H9 (cell line): Measurements from ENCODE around the gene TMC2. TPM values are rescaled to one million over a fixed set of nuclear protein-coding genes. Genes with fewer than 3 reads are reported as not detected.

ENCODE experiments used
- DNase-seq: peaks from one replicate; pipeline ENCODE4 v3.0.0-alpha.2; 2017
- H2AFZ ChIP-seq: one replicate; pipeline ENCODE4 v1.6.1; 2013; ENCODE audit warnings: mild to moderate bottlenecking, low read length, control low read depth, moderate library complexity
- H2AK5ac ChIP-seq: 2 replicates; pipeline ENCODE4 v1.6.1; 2013; ENCODE audit warnings: low read length, control low read depth, mixed read lengths; ENCODE audit not compliant: insufficient read length
- H2BK120ac ChIP-seq: one replicate; pipeline ENCODE4 v1.6.1; 2013; ENCODE audit warnings: low read depth, mild to moderate bottlenecking, low read length, control low read depth, inconsistent platforms; ENCODE audit not compliant: poor library complexity, severe bottlenecking
- H2BK12ac ChIP-seq: 2 replicates; pipeline ENCODE4 v1.6.1; 2013; ENCODE audit warnings: low read length, control low read depth, mixed read lengths, low read depth; ENCODE audit not compliant: insufficient read length
- H2BK15ac ChIP-seq: 2 replicates; pipeline ENCODE4 v1.6.1; 2013; ENCODE audit warnings: low read depth, low read length, control low read depth
- H2BK20ac ChIP-seq: one replicate; pipeline ENCODE4 v1.6.1; 2013; ENCODE audit warnings: low read depth, mild to moderate bottlenecking, low read length, control low read depth, inconsistent platforms; ENCODE audit not compliant: poor library complexity, severe bottlenecking
- H2BK5ac ChIP-seq: 2 replicates; pipeline ENCODE4 v1.6.1; 2013; ENCODE audit warnings: low read length, control low read depth, mixed read lengths; ENCODE audit not compliant: insufficient read length
- H3K14ac ChIP-seq: 2 replicates; pipeline ENCODE4 v1.6.1; 2013; ENCODE audit warnings: low read length, control low read depth; ENCODE audit not compliant: insufficient read depth
- H3K18ac ChIP-seq: 2 replicates; pipeline ENCODE4 v1.6.1; 2013; ENCODE audit warnings: low read depth, mild to moderate bottlenecking, mixed read lengths, low read length, control low read depth; ENCODE audit not compliant: insufficient read length
- H3K23ac ChIP-seq: 2 replicates; pipeline ENCODE4 v1.6.1; 2013; ENCODE audit warnings: low read length, control low read depth, mixed read lengths, low read depth; ENCODE audit not compliant: insufficient read length
- H3K23me2 ChIP-seq: 2 replicates; pipeline ENCODE4 v1.6.1; 2013; ENCODE audit warnings: low read depth, mild to moderate bottlenecking, mixed read lengths, low read length, control low read depth; ENCODE audit not compliant: insufficient read length, poor library complexity, severe bottlenecking
- H3K27ac ChIP-seq: 2 replicates; pipeline ENCODE4 v1.5.1; 2013; ENCODE audit warnings: low read length, control low read depth, mixed read lengths, low read depth; ENCODE audit not compliant: insufficient read length
- H3K27me3 ChIP-seq: 2 replicates; pipeline ENCODE4 v1.6.1; 2013; ENCODE audit warnings: low read length, control low read depth, inconsistent platforms; ENCODE audit not compliant: insufficient read depth
- H3K4ac ChIP-seq: 2 replicates; pipeline ENCODE4 v1.6.1; 2013; ENCODE audit warnings: low read depth, mild to moderate bottlenecking, control low read depth, inconsistent platforms, low read length, moderate library complexity
- H3K4me1 ChIP-seq: 2 replicates; pipeline ENCODE4 v1.6.1; 2013; ENCODE audit warnings: low read length, control low read depth, inconsistent platforms; ENCODE audit not compliant: insufficient read depth
- H3K4me2 ChIP-seq: 2 replicates; pipeline ENCODE4 v1.6.1; 2013; ENCODE audit warnings: low read length, control low read depth, mixed read lengths; ENCODE audit not compliant: insufficient read length, insufficient read depth
- H3K56ac ChIP-seq: 2 replicates; pipeline ENCODE4 v1.6.1; 2013; ENCODE audit warnings: low read depth, mild to moderate bottlenecking, mixed read lengths, low read length, control low read depth; ENCODE audit not compliant: insufficient read length
- H3K79me1 ChIP-seq: 2 replicates; pipeline ENCODE4 v1.6.1; 2013; ENCODE audit warnings: low read depth, mild to moderate bottlenecking, moderate library complexity, low read length, control low read depth, inconsistent platforms; ENCODE audit not compliant: insufficient read depth, poor library complexity, severe bottlenecking
- H3K79me2 ChIP-seq: 2 replicates; pipeline ENCODE4 v1.6.1; 2013; ENCODE audit warnings: low read length, control low read depth, inconsistent platforms; ENCODE audit not compliant: insufficient read depth
- H3K9ac ChIP-seq: 2 replicates; pipeline ENCODE4 v1.6.1; 2013; ENCODE audit warnings: low read length, control low read depth, mixed read lengths; ENCODE audit not compliant: insufficient read length; ENCODE audit errors: extremely low read depth
- H3K9me3 ChIP-seq: one replicate; pipeline ENCODE4 v1.6.1; 2013; ENCODE audit warnings: low read depth, low read length, inconsistent platforms; ENCODE audit not compliant: control insufficient read depth
- H3T11ph ChIP-seq: one replicate; pipeline ENCODE4 v1.6.1; 2013; ENCODE audit warnings: mild to moderate bottlenecking, low read length, control low read depth, inconsistent platforms
- H4K20me1 ChIP-seq: one replicate; pipeline ENCODE4 v1.6.1; 2013; ENCODE audit not compliant: control insufficient read depth, insufficient read length, insufficient read depth
- H4K5ac ChIP-seq: 2 replicates; pipeline ENCODE4 v1.6.1; 2013; ENCODE audit warnings: low read depth, mild to moderate bottlenecking, mixed read lengths, low read length, control low read depth; ENCODE audit not compliant: insufficient read length
- H4K8ac ChIP-seq: replicated peaks from 2 replicates; pipeline ENCODE4 v1.6.1; 2013; ENCODE audit warnings: low read length, control low read depth, mixed read lengths, low read depth; ENCODE audit not compliant: insufficient read length
- H4K91ac ChIP-seq: 2 replicates; pipeline ENCODE4 v1.6.1; 2013; ENCODE audit warnings: low read depth, mild to moderate bottlenecking, moderate library complexity, mixed read lengths, low read length, control low read depth; ENCODE audit not compliant: insufficient read length
- H3K27ac Mint-ChIP-seq, 3 experiments: 2 replicates in 2 of 3; 3 replicates in 1 of 3; pipeline ENCODE4 v1.8.0; 2020 to 2021; ENCODE audit warnings: mixed read lengths in 3 of 3, mild to moderate bottlenecking in 1 of 3, moderate library complexity in 1 of 3
- H3K27me3 Mint-ChIP-seq: 2 replicates; pipeline ENCODE4 v1.8.0; 2021; ENCODE audit warnings: low read depth, mild to moderate bottlenecking, moderate library complexity, mixed read lengths
- H3K36me3 Mint-ChIP-seq, 3 experiments: 2 replicates in 2 of 3; 3 replicates in 1 of 3; pipeline ENCODE4 v1.8.0; 2020 to 2021; ENCODE audit warnings: low read depth in 3 of 3, mixed read lengths in 3 of 3; ENCODE audit not compliant: insufficient read depth in 1 of 3
- H3K4me1 Mint-ChIP-seq, 2 experiments: 2 replicates each; pipeline ENCODE4 v1.8.0; 2020; ENCODE audit warnings: mixed read lengths in 2 of 2
- H3K4me3 Mint-ChIP-seq, 2 experiments: 2 replicates in 1 of 2; 3 replicates in 1 of 2; pipeline ENCODE4 v1.8.0; 2020 to 2021; ENCODE audit warnings: mild to moderate bottlenecking in 2 of 2, mixed read lengths in 2 of 2, moderate library complexity in 1 of 2
- H3K9me3 Mint-ChIP-seq, 2 experiments: 2 replicates in 1 of 2; 3 replicates in 1 of 2; pipeline ENCODE4 v1.8.0; 2020; ENCODE audit warnings: mild to moderate bottlenecking in 2 of 2, mixed read lengths in 2 of 2, moderate library complexity in 1 of 2
- WGBS: extraction: QIAGEN DNeasy Blood & Tissue Kit; methylation state at CpG from one replicate; pipeline ENCODE4 v1.1.7; 2013; ENCODE audit warnings: missing lambda C conversion rate, low lambda C conversion rate, mixed read lengths; ENCODE audit not compliant: insufficient read length; ENCODE audit errors: extremely low coverage; 5-methylcytosine and 5-hydroxymethylcytosine counted together
- total RNA-seq: library from RNA; stranded (reverse); gene quantifications from 2 replicates; pipeline ENCODE4 v1.2.1, GENCODE V29; 2021
- TF ChIP-seq, protein P1 (sequence below): fragments of 200-600 bp; sonication (generic); conservative IDR thresholded peaks from 3 replicates; pipeline ENCODE4 v1.8.0; 2021; ENCODE audit warnings: antibody characterized with exemption, mild to moderate bottlenecking

The TMC2 gene
- total RNA-seq, 1 experiment from 2014 or later = not detected

DNA sequence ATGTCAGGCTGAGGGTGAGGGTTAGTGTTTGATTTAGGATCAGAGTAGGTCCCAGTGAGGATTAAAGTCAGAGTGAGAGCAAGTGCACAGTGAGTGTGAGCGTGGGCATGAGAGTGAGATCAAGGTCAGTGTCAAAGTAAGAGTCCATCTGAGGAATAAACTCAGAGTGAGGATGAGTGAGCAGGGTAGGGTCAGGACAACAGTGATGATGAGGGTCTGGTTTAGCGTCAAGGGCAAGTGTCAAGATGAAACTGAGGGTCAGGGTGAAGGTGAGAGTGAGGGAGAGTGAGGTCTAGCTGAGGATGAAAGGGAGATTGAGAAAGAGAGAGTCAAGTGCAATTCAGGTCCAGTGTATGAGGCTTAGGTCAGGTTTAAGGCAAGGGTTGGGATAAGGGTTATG lies 20.0 kb upstream of the TMC2 start:
- TF ChIP-seq, protein P1, sequence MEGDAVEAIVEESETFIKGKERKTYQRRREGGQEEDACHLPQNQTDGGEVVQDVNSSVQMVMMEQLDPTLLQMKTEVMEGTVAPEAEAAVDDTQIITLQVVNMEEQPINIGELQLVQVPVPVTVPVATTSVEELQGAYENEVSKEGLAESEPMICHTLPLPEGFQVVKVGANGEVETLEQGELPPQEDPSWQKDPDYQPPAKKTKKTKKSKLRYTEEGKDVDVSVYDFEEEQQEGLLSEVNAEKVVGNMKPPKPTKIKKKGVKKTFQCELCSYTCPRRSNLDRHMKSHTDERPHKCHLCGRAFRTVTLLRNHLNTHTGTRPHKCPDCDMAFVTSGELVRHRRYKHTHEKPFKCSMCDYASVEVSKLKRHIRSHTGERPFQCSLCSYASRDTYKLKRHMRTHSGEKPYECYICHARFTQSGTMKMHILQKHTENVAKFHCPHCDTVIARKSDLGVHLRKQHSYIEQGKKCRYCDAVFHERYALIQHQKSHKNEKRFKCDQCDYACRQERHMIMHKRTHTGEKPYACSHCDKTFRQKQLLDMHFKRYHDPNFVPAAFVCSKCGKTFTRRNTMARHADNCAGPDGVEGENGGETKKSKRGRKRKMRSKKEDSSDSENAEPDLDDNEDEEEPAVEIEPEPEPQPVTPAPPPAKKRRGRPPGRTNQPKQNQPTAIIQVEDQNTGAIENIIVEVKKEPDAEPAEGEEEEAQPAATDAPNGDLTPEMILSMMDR = no peak
- no peaks in the 10 kb centered on the region; a peak in 1 of 5 replicates for H3K9me3 Mint-ChIP-seq
- WGBS = no CpG with 5 or more reads among the region's 2 CpGs

More for the DNA sequence above, 20.0 kb upstream of the TMC2 start:
- H2AFZ ChIP-seq = no peak overlapping the region
- H3K14ac ChIP-seq = no peak overlapping the region
- H3K4ac ChIP-seq = no peak overlapping the region
- no peaks in the 10 kb centered on the region for H3K79me2 ChIP-seq
- no peak overlapping the region for H3K27ac ChIP-seq
- H2BK120ac ChIP-seq = no peak overlapping the region
- no peak overlapping the region for H3K27ac Mint-ChIP-seq
- H3K79me1 ChIP-seq = no peaks in the 10 kb centered on the region
- H3K36me3 Mint-ChIP-seq = no peaks in the 10 kb centered on the region; a peak in 1 of 7 replicates
- peak overlapping the region; percentile 38 for H4K8ac ChIP-seq
- H3K9me3 ChIP-seq = no peaks in the 10 kb centered on the region
- H3K4me2 ChIP-seq = no peak overlapping the region
- no peaks in the 10 kb centered on the region for H3K4me1 Mint-ChIP-seq
- H2AK5ac ChIP-seq = no peak overlapping the region
- H3T11ph ChIP-seq = no peak overlapping the region
- DNase-seq = no peak
- peaks cover 41% of the 10 kb centered on the region for H3K27me3 Mint-ChIP-seq
- H3K23ac ChIP-seq = peak overlapping the region; percentile 77
- H3K4me1 ChIP-seq = no peaks in the 10 kb centered on the region
- no peak overlapping the region for H3K18ac ChIP-seq
- no peak overlapping the region for H3K4me3 Mint-ChIP-seq
- H2BK5ac ChIP-seq = no peak overlapping the region
- no peak overlapping the region for H2BK15ac ChIP-seq
- no peak overlapping the region for H4K91ac ChIP-seq
- no peaks in the 10 kb centered on the region for H3K23me2 ChIP-seq
- no peaks in the 10 kb centered on the region for H4K20me1 ChIP-seq
- peaks cover 48% of the 10 kb centered on the region for H3K27me3 ChIP-seq
- H2BK12ac ChIP-seq = no peak overlapping the region
- peak overlapping the region; percentile 44 for H3K56ac ChIP-seq
- no peak overlapping the region for H4K5ac ChIP-seq
- H2BK20ac ChIP-seq = no peak overlapping the region
- no peak overlapping the region for H3K9ac ChIP-seq
